Activated T-cell treated with anti-CD3 and anti-CD28 coated beads, Interleukin-2, amount 50 U/mL, for 4 hours (primary cell): Measurements from ENCODE around the gene PSMB10. TPM values are rescaled to one million over a fixed set of nuclear protein-coding genes. Genes with fewer than 3 reads are reported as not detected.
"Not testable (repeated sequence)": the region's sequence is repeated elsewhere in the genome, so short reads cannot be mapped to it uniquely, and the experiment has no call there.

Source experiments
- ATAC-seq, 2 donors: fragments of 200-7000 bp; cut with Tn5 transposase; one replicate each; pipeline ENCODE4 v1.10.0; 2021
- DNase-seq: peaks from one replicate; pipeline ENCODE4 v3.0.0-alpha.2; 2020
- H3K27me3 Mint-ChIP-seq: one replicate; pipeline ENCODE4 v1.8.0; 2021; ENCODE audit warnings: low read depth, mixed read lengths
- H3K36me3 Mint-ChIP-seq: one replicate; pipeline ENCODE4 v1.8.0; 2022; ENCODE audit warnings: mixed read lengths; ENCODE audit not compliant: insufficient read depth
- H3K4me1 Mint-ChIP-seq: one replicate; pipeline ENCODE4 v1.8.0; 2021; ENCODE audit warnings: low read depth, mixed read lengths
- H3K4me3 Mint-ChIP-seq: one replicate; pipeline ENCODE4 v1.8.0; 2021; ENCODE audit warnings: mild to moderate bottlenecking, moderate library complexity, mixed read lengths
- H3K9me3 Mint-ChIP-seq: one replicate; pipeline ENCODE4 v1.8.0; 2021; ENCODE audit warnings: mixed read lengths
- total RNA-seq, 3 donors: library from RNA; stranded (reverse); gene quantifications; one replicate each; pipeline ENCODE4 v1.2.1, GENCODE V29; 2021

The PSMB10 gene
- total RNA-seq, 3 donors from 2014 or later = 223 to 262 (median 249) TPM

DNA sequence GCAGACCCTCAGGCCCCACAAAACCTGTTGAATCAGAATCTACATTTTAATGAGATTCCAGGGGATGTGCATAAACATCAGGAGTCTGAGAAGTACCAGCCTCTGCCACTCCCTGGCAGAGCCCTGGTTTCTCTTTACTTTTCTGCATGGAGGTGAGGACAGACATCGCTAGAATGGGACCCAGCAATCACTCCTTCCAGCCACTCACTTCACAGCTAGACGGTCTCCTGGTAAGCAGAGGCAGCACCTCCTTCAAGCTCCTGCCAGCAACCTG, 21.2 kb downstream of the PSMB10 start:
- not testable (repeated sequence) for H3K27me3 Mint-ChIP-seq, H3K4me3 Mint-ChIP-seq, DNase-seq, ATAC-seq, H3K9me3 Mint-ChIP-seq
- Mint-ChIP-seq H3K36me3 (peaks cover 17% of the 10 kb centered on the region), H3K4me1 (peaks cover 24% of the 10 kb centered on the region)

DNA sequence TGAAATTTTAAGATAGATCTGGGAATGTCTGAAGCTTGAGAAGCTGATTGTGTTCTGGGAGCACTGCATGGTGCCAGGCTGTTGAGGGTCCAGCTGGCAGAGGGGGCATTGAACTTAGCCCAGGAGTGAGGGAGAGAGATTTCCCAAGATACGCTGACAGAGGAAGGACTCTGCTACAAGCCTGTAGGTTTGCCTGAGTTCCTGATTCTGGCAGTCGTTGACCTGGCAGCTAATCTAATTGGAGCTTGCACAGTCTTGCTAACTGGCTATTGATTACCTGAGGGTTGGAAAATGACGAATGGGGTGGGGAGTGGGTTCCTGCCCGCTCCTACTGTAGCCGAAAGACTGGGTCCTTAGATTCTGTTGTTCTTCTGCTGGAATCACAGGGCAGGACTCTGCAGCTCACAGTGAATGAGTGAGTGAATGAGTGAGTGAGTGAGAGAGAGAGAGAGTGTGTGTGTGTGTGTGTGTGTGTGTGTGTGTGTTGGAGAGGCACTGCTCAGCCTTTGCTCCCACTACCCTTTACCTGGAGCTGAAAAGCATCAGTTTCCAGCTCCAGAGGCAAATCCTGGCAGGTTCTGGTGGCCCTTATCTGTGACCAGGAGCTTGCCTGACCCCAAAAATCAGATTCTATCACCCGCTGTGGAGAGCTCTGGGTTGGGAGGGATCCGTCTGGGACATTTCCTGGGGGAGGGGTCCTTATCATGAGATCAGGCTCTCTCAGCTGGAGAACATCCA, 21.7 kb downstream of the PSMB10 start:
- peaks cover 19% of the 10 kb centered on the region for H3K36me3 Mint-ChIP-seq
- H3K4me3 Mint-ChIP-seq = no peak overlapping the region
- H3K9me3 Mint-ChIP-seq = no peaks in the 10 kb centered on the region
- peaks cover 25% of the 10 kb centered on the region for H3K4me1 Mint-ChIP-seq
- no peaks in the 10 kb centered on the region for H3K27me3 Mint-ChIP-seq
- DNase-seq = no peak
- no peak for ATAC-seq

DNA sequence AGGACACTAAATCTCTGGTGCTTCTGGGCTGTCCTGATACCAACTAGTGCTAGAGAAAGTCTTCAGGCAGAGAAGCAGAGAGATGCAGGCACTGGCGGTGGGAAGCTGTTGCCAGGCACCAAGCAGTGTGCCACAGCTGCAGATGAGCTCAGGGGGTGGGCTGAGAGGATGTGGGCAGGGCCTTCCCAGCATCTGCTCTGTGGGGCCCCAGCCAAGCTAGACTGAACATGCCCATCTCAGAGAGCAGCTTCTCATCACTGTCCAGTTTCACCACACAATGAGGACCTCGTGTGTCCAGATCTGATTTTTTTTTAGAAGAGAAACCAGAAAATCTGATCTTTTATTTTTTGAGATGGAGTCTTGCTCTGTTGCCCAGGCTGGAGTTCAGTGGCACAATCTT, 26.5 kb downstream of the PSMB10 start:
- Mint-ChIP-seq H3K27me3 (no peaks in the 10 kb centered on the region), H3K9me3 (no peaks in the 10 kb centered on the region), H3K4me1 (peaks cover 9% of the 10 kb centered on the region), H3K4me3 (no peak overlapping the region), H3K36me3 (peaks cover 18% of the 10 kb centered on the region)
- DNase-seq (no peak), ATAC-seq (peak; percentile 41 to 51)

GRCh38 chr16:67909056-67909742, 27.5 kb downstream of the PSMB10 start:
- H3K36me3 Mint-ChIP-seq = peaks cover 12% of the 10 kb centered on the region
- no peak for ATAC-seq
- no peak overlapping the region for H3K4me3 Mint-ChIP-seq

GRCh38 chr16:67907397-67908180, 29.1 kb downstream of the PSMB10 start:
- DNase-seq = no peak
- Mint-ChIP-seq H3K4me1 (peaks cover 9% of the 10 kb centered on the region), H3K4me3 (no peak overlapping the region), H3K27me3 (no peaks in the 10 kb centered on the region), H3K36me3 (peaks cover 14% of the 10 kb centered on the region), H3K9me3 (no peaks in the 10 kb centered on the region)
- no peak for ATAC-seq

More at GRCh38 chr16:67909056-67909742, 27.5 kb downstream of the PSMB10 start:
- Mint-ChIP-seq H3K27me3 (no peaks in the 10 kb centered on the region), H3K4me1 (peaks cover 6% of the 10 kb centered on the region), H3K9me3 (no peaks in the 10 kb centered on the region)
- DNase-seq = no peak

GRCh38 chr16:67902831-67903230, 33.8 kb downstream of the PSMB10 start:
- Mint-ChIP-seq H3K4me3 (no peak overlapping the region), H3K4me1 (peaks cover 7% of the 10 kb centered on the region), H3K9me3 (no peaks in the 10 kb centered on the region), H3K36me3 (peaks cover 4% of the 10 kb centered on the region), H3K27me3 (no peaks in the 10 kb centered on the region)
- no peak for ATAC-seq
- no peak for DNase-seq

- peaks cover 16% of the 10 kb centered on the region for H3K4me1 Mint-ChIP-seq
- ATAC-seq = no peak
- no peaks in the 10 kb centered on the region for H3K27me3 Mint-ChIP-seq
- no peaks in the 10 kb centered on the region for H3K9me3 Mint-ChIP-seq
- no peak overlapping the region for H3K4me3 Mint-ChIP-seq
- no peak for DNase-seq
- H3K36me3 Mint-ChIP-seq = peaks cover 4% of the 10 kb centered on the region
These were observed 34.9 kb downstream of the PSMB10 start for GRCh38 chr16:67901734-67902133.

GRCh38 chr16:67897231-67897630, 39.4 kb downstream of the PSMB10 start:
- Mint-ChIP-seq H3K36me3 (no peaks in the 10 kb centered on the region), H3K9me3 (no peaks in the 10 kb centered on the region), H3K27me3 (no peaks in the 10 kb centered on the region), H3K4me3 (no peak overlapping the region), H3K4me1 (peaks cover 40% of the 10 kb centered on the region)
- ATAC-seq (no peak), DNase-seq (no peak)

GRCh38 chr16:67893743-67894399, 42.8 kb downstream of the PSMB10 start:
- Mint-ChIP-seq H3K27me3 (no peaks in the 10 kb centered on the region), H3K4me1 (peaks cover 38% of the 10 kb centered on the region), H3K4me3 (peak overlapping the region; percentile 97), H3K9me3 (no peaks in the 10 kb centered on the region), H3K36me3 (no peaks in the 10 kb centered on the region)
- ATAC-seq (no peak), DNase-seq (no peak)

GRCh38 chr16:67892899-67893742, 43.5 kb downstream of the PSMB10 start, which contains the start of gene PSKH1:
PSKH1 (plus strand) TSS chr16:67893254; CDS start chr16:67908750, 15,496 bp downstream.
- DNase-seq (peak; percentile 89), ATAC-seq (peak; percentile 98)
- peaks cover 36% of the 10 kb centered on the region for H3K4me1 Mint-ChIP-seq
- no peaks in the 10 kb centered on the region for H3K27me3 Mint-ChIP-seq
- peak within 1 kb of the TSS; percentile 97 for H3K4me3 Mint-ChIP-seq
- H3K36me3 Mint-ChIP-seq = no peaks in the 10 kb centered on the region
- H3K9me3 Mint-ChIP-seq = no peaks in the 10 kb centered on the region

GRCh38 chr16:67892375-67892774, 44.3 kb downstream of the PSMB10 start:
- no peak for ATAC-seq

GRCh38 chr16:67888331-67888730, 48.3 kb downstream of the PSMB10 start:
- Mint-ChIP-seq H3K27me3 (no peaks in the 10 kb centered on the region), H3K4me1 (peaks cover 7% of the 10 kb centered on the region)
- no peak for ATAC-seq

More at GRCh38 chr16:67892375-67892774, 44.3 kb downstream of the PSMB10 start:
- Mint-ChIP-seq H3K9me3 (no peaks in the 10 kb centered on the region), H3K36me3 (no peaks in the 10 kb centered on the region), H3K4me3 (peak overlapping the region; percentile 83), H3K4me1 (peaks cover 34% of the 10 kb centered on the region), H3K27me3 (no peaks in the 10 kb centered on the region)
- DNase-seq = no peak

GRCh38 chr16:67886387-67886786, 50.3 kb downstream of the PSMB10 start:
- Mint-ChIP-seq H3K4me3 (no peak overlapping the region), H3K4me1 (no peaks in the 10 kb centered on the region), H3K9me3 (no peaks in the 10 kb centered on the region), H3K36me3 (peaks cover 16% of the 10 kb centered on the region), H3K27me3 (no peaks in the 10 kb centered on the region)
- no peak for ATAC-seq
- no peak for DNase-seq

More at GRCh38 chr16:67888331-67888730, 48.3 kb downstream of the PSMB10 start:
- Mint-ChIP-seq H3K9me3 (no peaks in the 10 kb centered on the region), H3K36me3 (peaks cover 10% of the 10 kb centered on the region), H3K4me3 (no peak overlapping the region)
- no peak for DNase-seq
